ENCODE data around the gene PUS3.

PUS3 gene

DNA sequence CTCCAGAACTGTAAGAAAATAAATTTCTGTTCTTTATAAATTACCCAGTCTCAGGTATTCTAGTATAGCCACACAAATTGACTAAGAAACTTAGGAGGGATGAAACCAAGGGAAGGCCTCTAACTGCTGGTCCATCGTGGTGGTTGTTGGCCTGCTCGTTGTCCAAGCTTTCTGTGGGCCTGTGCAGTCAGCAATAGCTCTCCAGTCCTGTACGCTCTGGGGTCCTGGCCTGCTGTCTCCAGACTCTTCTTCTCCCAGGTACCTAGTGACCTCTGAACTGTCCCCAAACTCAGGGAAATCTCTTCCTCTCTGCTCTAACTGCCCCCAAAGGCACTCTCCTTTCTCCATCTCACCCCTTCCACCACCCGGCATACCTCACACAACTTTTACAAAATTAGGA, 37.1 kb upstream of the PUS3 start:
- no peak for DNase-seq

- no peak for DNase-seq
These were observed 36.1 kb upstream of the PUS3 start for GRCh38 chr11:125939081-125939521.

DNA sequence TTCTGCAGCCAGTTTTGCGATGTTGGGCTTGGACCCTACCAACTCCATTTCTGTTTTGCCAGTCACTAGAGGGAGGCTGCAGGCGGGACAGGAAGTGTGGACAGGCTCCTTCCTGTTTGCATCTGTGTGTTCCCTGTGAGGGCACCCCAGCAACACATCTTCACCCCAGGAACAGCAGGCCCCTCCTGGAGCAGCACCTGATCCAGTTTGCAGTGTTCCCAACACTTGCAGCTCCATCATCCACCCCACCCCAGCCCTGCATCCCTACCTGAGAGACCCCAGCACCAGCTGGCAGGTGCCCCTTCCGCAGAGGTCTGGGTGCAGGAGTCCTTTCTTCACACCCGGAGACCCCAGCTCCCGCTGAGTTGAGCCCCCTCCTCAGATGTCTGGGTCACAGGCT, 35.4 kb upstream of the PUS3 start:
- DNase-seq, result peak; percentile 7

DNA sequence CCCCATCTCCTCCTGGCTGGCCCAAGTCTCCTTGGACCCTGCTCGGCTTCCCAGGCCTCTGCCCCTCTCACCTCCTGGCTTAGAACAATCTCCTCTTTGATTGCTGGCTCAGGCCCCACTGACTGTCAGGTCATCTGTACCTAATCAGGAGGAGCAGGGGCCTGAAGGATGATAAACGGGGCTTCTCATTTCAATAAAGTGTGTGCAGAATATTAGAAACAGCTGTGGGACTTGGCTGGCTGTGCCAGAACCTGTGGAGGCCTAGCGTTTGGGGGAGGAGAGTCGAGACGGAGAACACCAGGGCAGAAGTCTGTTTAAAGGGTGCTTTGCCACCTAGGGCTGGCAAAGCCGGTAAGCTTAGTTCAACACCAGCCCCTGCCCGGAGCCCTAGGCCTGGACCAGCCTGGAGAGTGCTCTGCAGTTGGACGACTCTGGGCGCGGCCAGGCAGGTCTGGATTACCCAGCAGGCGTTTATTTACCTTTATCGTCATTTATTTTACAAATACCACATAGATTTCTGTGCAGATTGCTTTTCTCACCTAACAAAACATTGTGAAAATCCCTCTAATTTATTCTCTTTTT, 32.7 kb upstream of the PUS3 start:
- DNase-seq, result no peak

DNA sequence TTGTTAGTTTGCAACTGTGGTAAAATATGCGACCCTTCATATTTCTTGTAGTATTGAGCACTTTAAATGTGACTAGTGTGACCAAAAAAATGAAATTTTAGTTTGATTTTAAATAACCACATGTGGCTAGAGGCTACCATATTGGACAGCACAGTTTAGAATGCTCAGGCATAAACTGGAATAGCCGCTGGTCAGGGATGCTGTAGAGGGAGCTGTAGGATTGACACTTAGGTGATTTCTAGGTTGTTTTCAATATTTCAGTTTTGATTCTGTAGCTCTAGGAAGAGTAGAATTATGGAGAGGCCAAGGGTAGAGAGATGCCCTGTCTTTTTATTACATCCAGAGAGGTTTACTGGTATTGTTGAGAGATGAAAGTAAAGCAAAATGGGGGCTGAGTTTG, 32.0 kb upstream of the PUS3 start:
- no peak for DNase-seq

DNA sequence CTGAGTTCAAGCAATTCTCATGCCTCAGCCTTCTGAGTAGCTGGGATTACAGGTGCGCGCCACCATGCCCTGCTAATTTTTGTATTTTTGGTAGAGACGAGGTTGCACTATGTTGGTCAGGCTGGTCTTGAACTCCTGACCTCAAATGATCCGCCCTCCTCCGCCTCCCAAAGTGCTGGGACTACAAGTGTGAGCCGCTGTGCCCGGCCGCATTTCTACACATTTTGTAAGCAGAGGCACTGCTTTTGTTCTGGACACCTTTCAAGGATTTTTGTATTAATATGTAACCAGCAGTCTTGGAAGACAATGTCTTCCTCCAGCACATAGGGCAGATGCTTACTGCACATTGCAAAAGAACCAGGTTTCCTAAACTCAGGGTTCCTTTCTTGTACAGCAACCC, 31.5 kb upstream of the PUS3 start:
- no peak for DNase-seq

- DNase-seq, result peak; percentile 7
These were observed 30.2 kb upstream of the PUS3 start for GRCh38 chr11:125933030-125933813.

DNA sequence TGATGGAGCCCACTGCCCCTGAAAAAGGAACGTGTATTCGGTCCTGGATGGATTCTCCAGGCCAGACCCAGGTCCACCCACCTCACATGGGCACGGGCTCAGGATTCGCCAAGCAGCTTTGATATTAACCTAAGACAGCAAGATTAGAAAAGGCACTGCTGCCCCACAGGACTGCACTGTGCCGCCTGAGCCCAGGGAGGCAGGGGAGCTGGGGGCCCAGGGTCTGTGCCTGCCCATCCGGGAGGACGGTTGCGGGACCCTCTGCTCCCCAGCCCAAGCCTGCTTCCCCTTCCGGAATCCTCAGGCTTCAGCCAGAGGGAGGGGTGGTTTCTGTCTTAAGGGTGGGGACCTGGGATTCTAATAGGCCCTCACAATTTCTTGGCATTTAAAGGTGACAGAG, 29.3 kb upstream of the PUS3 start:
- DNase-seq, result no peak

GRCh38 chr11:125931668-125932067, 28.7 kb upstream of the PUS3 start:
- DNase-seq, result no peak

GRCh38 chr11:125931116-125931515, 28.1 kb upstream of the PUS3 start:
- no peak for DNase-seq

DNA sequence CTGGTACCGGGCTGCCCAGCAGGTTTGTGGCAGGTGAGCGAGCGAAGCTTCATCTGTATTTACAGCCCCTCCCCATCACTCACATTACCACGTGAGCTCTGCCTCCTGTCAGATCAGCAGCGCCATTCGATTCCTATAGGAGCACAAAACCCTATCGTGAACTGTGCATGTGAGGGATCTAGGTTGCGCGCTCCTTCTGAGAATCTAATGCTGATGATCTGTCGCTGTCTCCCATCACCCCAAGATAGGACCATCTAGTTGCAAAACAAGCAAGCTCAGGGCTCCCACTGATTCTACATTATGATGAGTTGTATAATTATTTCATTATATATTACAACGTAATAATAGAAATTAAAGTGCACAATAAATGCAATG, 27.1 kb upstream of the PUS3 start:
- DNase-seq, result no peak

- DNase-seq, result peak; percentile 8
These were observed 26.6 kb upstream of the PUS3 start for GRCh38 chr11:125929445-125930075.

- no peak for DNase-seq
These were observed 23.7 kb upstream of the PUS3 start for GRCh38 chr11:125926682-125927081.

DNA sequence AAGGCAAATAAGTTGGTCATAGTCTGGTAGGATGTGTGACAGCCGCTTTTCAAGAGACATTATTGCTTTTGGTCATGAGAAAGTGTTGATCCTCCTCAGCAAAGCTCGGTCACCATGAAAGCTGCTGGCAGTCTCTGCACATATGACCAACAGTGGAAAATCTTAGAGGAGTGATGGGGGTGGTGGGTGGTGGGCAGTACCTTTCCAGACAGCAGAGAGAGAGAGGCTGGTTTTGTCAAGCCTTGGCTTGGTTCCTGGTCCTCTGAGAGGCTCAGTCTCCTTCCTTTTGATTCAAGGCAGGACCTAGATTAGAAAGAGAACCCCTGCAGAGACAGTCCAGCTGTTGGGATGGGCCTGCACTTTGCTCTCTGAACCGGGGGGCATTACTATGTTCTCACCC, 22.8 kb upstream of the PUS3 start:
- DNase-seq, result no peak

DNA sequence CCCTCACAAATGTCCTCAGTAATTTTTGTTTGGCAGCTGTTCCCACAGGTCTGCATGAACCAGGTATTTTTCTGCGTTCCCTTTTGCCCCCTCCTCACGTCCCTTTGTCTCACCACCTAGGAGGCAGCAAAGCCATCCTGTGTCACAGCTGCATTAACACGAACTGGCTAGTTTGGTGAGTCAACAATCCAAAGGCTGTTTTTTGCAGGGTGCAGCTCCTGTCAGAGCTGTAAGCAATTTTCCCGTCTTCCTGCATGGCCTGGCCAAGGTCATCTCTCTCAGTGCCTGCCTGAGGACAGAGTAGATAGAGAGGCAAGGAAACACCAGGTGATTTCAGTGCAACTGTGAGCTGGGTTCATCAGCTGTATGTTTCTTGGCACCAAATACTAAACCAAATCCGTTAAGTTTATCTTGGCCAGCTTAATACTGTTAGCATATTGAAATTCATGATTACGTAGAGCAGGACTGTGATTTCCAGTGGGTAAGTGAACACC, 22.3 kb upstream of the PUS3 start:
- DNase-seq, result no peak

- DNase-seq, result no peak
These were observed 21.5 kb upstream of the PUS3 start for GRCh38 chr11:125924384-125925007.

GRCh38 chr11:125923633-125924032, 20.6 kb upstream of the PUS3 start:
- no peak for DNase-seq

- peak; percentile 83 for DNase-seq
These were observed 20.1 kb upstream of the PUS3 start for GRCh38 chr11:125923012-125923579.

GRCh38 chr11:125922156-125922555, 19.1 kb upstream of the PUS3 start:
- DNase-seq, result no peak

DNA sequence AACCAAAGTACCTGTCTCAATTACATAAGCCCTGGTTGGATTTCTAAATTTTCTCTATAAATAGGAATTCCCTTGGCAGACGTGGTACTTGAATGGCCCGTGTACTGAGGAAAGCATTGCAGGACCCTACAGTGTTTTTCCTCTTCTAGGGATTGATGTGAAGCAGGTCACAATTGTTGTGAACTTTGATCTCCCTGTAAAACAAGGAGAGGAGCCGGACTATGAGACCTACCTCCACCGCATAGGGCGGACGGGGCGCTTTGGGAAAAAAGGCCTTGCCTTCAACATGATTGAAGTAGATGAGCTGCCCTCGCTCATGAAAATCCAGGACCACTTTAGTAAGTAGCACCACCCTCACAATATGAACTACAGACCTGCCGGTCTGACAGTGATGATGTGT, 18.0 kb upstream of the PUS3 start:
- DNase-seq, result no peak

- DNase-seq, result no peak
These were observed 15.3 kb upstream of the PUS3 start for GRCh38 chr11:125918140-125918840.

DNA sequence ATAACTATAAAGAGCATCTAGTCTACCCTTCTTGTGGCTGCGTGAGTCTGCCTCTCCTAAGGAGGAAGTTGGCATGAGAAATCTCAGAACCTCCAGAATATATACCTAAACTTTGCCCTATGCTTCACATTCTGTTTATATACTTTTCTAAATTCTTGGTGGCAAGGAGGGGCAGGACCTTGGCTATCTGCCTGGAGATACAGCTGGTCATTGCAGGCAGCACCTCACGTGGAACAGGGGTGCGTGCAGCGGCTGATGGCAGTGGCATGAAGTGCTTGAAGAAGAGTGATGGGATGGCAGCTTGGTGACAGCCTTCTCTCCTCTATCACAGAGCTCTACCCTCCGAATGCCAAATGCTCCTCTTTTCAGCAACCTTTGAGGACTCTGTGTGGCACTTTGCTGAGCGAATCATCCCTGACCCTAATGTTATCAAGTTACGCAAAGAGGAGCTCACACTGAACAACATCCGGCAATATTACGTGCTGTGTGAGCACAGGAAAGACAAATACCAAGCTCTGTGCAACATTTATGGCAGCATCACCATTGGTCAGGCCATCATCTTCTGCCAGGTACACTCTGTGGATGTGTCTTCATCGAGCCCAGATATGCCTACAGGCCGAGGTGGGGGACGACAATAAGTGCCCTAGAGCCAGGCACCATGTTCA, 13.8 kb upstream of the PUS3 start:
- no peak for DNase-seq

Data from hematopoietic multipotent progenitor cell treated with erythropoietin and hydrocortisone succinate and interleukin-3 and kit ligand, for 6 days (in vitro differentiated cells).